Measurements from ENCODE around the gene CFAP69.

Gene CFAP69

DNA sequence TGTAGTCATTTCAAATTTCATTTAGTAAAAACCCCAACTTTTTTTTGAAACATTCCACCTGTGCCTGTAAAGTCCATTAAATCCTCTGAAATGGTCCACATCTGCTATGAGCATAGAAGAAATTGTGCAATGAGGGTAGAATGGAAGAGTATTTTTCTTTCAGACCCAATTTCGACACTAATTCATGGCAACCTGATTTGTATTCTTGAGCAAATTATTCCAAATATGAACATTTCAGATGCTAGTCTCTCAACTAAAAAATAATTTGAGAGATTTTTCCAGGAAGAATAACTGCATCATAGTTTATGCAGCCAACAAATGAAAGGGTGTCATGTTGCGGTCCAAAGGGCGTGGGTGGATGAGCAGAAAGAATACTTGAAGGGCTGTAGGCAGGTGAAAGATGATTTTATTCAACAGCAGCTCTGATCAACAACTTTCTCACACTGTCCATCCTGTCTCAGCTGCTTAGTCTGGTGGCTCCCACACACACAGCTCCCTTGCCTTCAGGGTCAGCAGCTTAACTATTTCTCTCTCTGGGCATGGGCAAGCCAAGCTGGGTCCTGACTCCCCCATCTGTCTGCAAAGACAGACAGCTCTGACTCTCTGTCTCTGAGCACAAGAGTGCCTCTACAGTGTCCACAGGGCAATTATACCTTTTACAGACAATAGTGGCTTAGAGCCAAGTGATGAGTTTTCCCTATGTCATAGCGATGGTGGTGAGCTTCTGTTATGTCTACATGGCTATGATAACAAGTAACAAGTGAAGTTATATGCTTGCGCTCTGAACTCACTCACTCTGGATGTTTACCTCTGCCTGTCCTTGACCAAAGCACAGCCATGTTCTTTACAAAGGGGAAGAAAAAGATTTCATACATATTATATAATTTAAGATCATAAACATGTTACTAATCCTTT, 21.9 kb upstream of the CFAP69 start:
- H3K27ac ChIP-seq, result peak overlapping the region; percentile 89
- TF ChIP-seq, protein P1, sequence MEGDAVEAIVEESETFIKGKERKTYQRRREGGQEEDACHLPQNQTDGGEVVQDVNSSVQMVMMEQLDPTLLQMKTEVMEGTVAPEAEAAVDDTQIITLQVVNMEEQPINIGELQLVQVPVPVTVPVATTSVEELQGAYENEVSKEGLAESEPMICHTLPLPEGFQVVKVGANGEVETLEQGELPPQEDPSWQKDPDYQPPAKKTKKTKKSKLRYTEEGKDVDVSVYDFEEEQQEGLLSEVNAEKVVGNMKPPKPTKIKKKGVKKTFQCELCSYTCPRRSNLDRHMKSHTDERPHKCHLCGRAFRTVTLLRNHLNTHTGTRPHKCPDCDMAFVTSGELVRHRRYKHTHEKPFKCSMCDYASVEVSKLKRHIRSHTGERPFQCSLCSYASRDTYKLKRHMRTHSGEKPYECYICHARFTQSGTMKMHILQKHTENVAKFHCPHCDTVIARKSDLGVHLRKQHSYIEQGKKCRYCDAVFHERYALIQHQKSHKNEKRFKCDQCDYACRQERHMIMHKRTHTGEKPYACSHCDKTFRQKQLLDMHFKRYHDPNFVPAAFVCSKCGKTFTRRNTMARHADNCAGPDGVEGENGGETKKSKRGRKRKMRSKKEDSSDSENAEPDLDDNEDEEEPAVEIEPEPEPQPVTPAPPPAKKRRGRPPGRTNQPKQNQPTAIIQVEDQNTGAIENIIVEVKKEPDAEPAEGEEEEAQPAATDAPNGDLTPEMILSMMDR (IDR thresholded peaks at IDR 0.05), result no peak; the same call in 1 of the 2 replicates
- no peak for TF ChIP-seq ZFX (IDR thresholded peaks at IDR 0.05; ENCODE audit: borderline replicate concordance)

DNA sequence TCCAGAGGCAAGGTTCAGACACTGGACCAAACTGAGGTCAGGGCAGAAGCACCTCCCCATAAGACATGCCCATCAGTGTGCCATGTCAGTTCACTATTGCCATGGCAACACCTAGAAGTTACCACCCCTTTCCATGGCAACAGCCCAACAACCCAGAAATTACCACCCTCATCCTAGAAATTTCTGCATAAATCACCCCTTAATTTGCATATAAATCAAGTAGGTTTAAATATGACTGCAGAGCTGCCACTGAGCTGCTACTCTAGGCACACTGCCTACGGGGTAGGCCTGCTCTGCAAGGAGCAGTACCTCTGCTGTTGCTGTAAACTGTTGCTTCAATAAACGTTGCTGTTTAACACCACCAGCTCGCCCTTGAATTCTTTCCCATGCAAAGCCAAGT, 20.8 kb upstream of the CFAP69 start:
- no peak for TF ChIP-seq ZFX (IDR thresholded peaks at IDR 0.05; ENCODE audit: borderline replicate concordance)
- TF ChIP-seq, protein P1 (IDR thresholded peaks at IDR 0.05), result no peak
- peak overlapping the region; percentile 89 for H3K27ac ChIP-seq

DNA sequence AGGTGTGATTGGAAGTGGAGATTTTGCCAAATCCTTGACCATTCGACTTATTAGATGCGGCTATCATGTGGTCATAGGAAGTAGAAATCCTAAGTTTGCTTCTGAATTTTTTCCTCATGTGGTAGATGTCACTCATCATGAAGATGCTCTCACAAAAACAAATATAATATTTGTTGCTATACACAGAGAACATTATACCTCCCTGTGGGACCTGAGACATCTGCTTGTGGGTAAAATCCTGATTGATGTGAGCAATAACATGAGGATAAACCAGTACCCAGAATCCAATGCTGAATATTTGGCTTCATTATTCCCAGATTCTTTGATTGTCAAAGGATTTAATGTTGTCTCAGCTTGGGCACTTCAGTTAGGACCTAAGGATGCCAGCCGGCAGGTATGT, 19.8 kb upstream of the CFAP69 start:
- peak overlapping the region; percentile 89 for H3K27ac ChIP-seq
- TF ChIP-seq ZFX (IDR thresholded peaks at IDR 0.05; ENCODE audit: borderline replicate concordance), result no peak
- TF ChIP-seq, protein P1 (IDR thresholded peaks at IDR 0.05), result no peak

DNA sequence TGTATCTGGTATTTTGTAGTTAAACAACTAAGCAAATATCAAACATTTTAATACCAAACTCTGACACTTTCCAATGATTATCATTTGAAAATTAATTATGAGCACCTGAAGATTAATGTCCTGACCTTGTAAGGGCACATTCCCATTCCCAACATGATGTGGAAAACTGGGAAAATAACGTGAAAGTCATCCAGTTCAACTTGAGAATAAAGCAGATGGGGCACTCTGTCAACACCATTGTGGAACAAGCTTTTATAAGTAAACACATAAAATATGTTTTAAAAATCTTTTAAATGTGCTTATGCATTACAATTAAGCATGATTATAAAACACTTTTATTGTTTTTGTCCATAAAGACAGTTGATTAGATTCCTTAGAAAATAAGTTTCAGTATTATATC, 19.4 kb upstream of the CFAP69 start:
- peak overlapping the region; percentile 89 for H3K27ac ChIP-seq
- TF ChIP-seq, protein P1 (IDR thresholded peaks at IDR 0.05), result no peak
- no peak for TF ChIP-seq ZFX (IDR thresholded peaks at IDR 0.05; ENCODE audit: borderline replicate concordance)

DNA sequence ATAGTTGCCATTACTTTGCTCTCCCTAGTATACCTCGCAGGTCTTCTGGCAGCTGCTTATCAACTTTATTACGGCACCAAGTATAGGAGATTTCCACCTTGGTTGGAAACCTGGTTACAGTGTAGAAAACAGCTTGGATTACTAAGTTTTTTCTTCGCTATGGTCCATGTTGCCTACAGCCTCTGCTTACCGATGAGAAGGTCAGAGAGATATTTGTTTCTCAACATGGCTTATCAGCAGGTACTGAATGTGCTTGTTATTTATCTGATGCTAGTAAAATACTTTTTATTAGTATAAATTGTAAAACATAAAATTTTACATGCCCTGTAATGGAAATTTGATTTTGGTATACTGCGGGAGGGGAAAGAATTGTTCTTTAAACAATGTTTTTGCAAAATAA, 17.7 kb upstream of the CFAP69 start:
- H3K27ac ChIP-seq, result peak overlapping the region; percentile 89
- no peak for TF ChIP-seq ZFX (IDR thresholded peaks at IDR 0.05; ENCODE audit: borderline replicate concordance)
- TF ChIP-seq, protein P1 (IDR thresholded peaks at IDR 0.05), result no peak

DNA sequence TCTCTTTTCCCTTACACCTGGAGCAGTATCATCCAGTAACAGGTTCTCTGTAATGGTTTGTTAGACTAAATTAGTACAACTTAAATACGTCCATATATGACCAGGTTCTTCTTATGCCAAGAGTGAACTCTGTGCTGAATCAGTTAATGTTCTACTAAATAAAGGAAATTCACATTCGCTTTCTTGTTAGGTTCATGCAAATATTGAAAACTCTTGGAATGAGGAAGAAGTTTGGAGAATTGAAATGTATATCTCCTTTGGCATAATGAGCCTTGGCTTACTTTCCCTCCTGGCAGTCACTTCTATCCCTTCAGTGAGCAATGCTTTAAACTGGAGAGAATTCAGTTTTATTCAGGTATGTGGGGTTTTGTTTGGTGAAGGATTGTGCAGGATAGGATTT, 15.3 kb upstream of the CFAP69 start:
- H3K27ac ChIP-seq, result peak overlapping the region; percentile 89
- no peak for TF ChIP-seq ZFX (IDR thresholded peaks at IDR 0.05; ENCODE audit: borderline replicate concordance)
- TF ChIP-seq, protein P1 (IDR thresholded peaks at IDR 0.05), result no peak

DNA sequence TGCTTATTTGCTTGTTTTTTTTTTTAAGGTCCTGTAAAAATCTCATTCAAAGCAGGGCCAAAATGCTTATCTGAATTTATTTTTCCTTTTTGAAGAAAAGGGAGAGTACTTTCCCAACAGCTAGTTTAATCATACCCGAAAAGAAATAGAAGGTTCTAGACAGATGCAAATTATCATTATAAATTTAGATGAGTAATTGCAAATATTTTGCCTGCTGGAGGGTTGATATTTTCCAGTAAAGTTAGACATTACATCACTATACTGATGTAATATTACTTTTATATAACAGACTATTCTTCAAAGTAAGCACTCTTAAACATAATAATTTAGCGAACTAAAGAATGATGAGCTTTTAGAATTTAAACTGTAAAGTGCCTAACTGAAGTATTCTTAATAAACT, 14.1 kb upstream of the CFAP69 start:
- H3K27ac ChIP-seq, result peak overlapping the region; percentile 89
- TF ChIP-seq, protein P1 (IDR thresholded peaks at IDR 0.05), result no peak
- no peak for TF ChIP-seq ZFX (IDR thresholded peaks at IDR 0.05; ENCODE audit: borderline replicate concordance)
